Measurements from ENCODE around the gene PARP11.
A peak's percentile ranks its signal among the peaks of the same experiment; 100 is the strongest.

Gene PARP11

DNA sequence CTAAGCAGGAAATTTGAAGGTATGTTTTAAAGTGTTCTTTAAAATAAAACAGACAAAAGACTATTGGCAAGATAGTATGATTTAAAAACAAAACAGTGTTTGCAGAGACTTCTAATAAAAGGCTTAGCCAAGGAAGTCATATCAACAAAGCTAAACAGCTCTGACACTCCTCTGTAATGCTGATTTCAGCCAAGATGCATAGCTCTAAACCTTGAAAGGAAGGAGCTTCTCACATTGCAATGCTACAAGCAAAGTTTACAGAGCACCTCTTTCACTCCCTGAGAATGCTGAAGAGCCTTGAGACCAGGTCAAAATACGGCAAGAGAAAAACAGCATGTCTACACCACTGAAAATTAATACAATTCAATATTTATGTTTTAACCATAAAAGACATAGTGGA is 51.8 kb downstream of the PARP11 start:
- DNase-seq (ENCODE audit: low read depth in 2 of 2) = no peak

DNA sequence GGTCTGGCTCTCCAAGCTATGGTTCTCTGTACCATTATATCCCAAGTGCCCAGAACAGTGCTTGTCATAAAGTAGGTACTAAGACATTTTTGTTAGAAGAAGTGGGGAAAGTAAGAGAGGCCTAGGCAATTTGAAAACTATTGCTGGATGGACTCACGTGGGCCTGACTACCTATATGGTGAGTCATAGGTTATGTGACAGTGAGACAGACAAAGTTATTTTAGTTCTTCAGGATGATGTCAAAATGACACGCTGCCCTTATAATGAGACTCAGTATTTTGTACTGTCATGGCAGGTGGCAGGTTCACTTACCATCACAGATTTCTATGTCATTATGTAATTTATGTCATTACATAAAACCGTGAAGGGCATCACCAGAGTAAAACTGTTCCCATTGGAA is 53.1 kb downstream of the PARP11 start:
- no peak for DNase-seq (ENCODE audit: low read depth in 2 of 2)

DNA sequence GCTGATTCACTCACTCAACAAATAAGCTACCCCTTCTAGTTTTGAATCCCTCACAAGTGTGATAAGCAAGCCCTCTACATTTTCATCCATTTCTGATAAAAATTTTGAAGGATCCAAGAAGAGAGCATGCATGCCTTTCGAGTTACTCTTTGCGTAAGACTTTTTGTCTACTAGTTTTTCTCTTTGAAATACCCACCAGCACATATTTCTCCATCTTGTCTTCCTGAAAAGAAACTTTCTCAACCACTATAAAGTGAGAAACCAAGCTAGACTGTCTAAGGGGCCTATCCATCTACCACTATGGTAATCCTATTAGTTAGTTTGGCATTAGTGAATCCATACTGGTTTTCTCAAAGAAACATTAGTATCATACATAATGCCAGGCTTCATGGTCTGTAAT is 56.9 kb downstream of the PARP11 start:
- DNase-seq (ENCODE audit: low read depth in 2 of 2) = no peak

DNA sequence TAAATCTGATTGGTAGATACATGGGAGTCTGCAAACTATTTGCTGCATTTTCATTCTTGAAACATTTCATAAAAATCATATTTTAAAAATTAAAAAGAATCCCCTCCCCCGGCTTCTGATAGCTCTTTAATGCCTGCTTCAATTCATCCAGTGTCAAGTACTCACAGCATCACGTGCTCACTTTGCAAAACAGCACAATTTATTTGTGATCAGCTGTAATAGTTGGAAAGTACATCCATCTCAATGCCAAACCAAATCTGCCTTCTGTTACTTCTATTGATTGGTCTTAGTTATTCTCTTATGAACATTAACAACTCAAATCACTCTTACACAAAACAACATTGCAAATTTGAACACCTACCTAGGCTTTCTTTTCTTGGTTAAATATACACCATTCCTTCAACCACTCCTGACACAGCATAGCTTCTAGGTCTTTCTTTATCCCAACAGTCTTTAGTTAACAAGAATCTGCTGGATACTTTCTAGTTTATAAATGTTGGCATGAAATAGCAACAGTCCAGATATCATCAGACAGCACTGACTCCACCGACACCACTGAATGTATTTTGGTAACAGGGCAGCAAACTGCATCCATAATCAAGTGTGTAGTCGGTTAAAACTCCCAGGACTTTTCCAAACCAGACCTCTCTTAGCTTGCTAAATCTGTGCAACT is 58.0 kb downstream of the PARP11 start:
- DNase-seq (ENCODE audit: low read depth in 2 of 2) = no peak

DNA sequence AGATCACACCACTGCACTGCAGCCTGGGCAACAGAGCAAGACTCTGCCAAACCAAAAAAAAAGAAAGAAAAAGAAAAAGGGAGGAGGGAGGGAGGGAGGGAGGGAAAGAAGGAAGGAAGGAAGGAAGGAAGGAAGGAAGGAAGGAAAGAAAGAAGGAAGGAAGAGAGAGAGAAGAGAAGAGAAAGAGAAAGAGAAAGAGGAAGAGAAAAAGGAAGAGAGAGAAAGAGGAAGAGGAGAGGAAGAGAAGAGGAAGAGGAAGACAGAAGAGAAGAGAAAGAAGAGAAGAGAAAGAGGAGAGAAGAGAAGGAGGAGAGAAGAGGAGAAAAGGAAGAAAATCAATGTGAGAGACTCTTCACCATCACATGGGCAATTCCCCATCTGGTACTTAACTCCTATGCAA is 62.7 kb downstream of the PARP11 start:
- no peak for DNase-seq (ENCODE audit: low read depth in 2 of 2)

DNA sequence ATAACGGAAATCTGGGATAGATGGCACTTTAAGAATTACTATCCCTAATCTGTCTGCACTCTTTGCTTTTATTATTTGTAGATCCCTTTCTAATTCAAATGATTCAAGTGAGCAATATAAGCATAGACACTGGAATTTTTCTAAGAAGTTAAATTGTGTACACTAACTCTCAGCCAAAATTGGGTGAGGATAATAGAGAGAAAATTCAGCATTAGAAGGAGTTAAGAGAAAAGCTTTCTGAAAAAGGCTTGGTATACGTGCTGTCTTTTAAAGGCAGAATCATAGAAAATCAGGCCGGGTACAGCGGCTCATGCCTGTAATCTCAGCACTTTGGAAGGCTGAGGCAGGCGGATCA is 63.2 kb downstream of the PARP11 start:
- no peak for DNase-seq (ENCODE audit: low read depth in 2 of 2)

DNA sequence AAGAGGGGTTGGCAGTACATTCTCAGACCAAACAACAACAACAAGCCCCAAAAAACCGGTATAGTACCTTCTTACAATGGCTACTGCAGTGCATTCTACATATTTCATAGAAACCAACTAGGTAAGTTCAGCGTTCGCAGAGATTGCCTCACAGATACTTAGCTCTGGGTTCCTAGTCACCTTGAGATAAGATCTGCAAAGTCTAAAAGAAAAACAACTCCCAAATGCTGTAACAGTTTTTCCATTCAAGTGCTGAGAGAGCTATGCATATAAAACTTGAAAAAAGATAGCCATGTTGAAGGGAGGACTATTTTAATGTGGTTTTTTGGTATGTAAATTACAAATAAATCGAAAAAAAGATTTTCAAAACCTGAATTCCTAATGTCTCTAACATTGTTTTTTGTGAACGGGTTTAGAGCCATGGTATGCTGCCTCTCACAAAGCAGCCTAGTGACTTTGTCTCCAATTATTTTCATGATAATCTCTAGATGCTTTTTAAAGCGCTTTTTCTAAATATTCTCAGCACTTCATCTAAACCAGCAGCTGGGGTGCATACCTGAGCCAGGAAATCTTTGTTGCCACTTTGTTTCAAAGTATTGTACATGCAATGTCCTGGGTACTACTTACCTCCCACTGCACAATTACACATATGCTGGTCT is 63.7 kb downstream of the PARP11 start:
- DNase-seq (ENCODE audit: low read depth in 2 of 2) = no peak

DNA sequence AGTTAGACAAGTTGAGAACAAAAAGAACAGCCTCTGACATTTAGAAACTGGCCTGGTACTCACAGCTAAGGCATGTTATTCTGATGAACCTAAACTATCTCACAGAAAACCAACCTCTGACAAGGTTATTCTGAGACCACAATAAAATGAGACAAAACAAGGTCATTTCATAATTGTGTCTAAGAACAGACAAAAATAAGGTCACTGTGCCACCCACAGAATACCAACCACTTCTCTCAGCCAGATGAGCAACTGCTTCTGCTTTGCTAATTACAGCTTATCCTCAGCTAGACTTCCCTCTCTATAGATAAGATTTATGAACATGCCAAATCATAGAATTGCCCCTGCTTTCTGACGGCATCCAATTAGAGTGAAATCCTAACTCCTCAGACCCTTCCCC is 68.1 kb downstream of the PARP11 start:
- no peak for DNase-seq (ENCODE audit: low read depth in 2 of 2)

DNA sequence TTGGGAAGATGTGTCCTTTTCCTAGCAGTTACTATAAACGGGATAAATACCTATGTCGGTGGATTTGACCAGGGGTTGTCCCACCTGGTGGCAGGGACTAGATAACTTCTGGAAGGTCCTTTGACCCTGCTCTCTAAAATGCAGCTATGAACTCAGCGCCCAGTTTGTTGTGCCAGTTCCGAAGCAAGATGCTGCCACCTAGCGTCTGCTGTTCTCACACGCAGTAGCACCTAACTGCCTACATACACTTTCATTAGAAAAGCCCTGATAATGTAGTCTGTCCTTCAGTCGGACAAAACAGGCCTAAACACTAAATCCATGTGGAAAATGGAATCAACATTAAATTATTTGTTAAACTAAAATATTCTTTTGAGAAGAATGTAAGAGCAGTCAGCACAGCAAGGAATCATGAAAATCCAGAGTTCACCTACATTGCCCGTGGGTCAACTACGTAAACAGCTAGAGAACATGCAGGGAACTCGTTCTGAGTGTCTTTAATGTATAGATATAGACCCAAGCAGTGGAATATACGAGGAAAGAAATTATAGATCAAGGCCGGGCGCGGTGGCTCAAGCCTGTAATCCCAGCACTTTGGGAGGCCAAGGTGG is 69.2 kb downstream of the PARP11 start:
- DNase-seq (ENCODE audit: low read depth in 2 of 2) = peak; percentile 19 to 37

DNA sequence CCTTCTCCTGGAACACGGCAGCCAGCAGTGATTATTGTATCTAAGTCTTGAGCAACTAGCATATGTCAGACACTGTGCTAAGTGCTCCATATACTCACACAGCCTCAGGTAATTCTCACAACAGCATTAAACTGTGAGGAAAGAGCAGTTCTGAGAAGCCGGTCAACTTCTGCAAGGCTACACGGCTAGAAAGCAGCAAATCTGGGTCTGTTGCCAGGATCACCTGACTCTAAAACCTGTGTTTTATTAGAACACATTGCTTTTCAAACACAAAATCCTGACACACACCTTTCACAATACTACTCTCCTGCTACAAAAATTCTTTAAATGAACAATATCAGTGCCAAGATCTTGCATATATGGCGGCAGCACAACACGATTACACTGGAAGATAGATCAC is 70.5 kb downstream of the PARP11 start:
- DNase-seq (ENCODE audit: low read depth in 2 of 2) = no peak

DNA sequence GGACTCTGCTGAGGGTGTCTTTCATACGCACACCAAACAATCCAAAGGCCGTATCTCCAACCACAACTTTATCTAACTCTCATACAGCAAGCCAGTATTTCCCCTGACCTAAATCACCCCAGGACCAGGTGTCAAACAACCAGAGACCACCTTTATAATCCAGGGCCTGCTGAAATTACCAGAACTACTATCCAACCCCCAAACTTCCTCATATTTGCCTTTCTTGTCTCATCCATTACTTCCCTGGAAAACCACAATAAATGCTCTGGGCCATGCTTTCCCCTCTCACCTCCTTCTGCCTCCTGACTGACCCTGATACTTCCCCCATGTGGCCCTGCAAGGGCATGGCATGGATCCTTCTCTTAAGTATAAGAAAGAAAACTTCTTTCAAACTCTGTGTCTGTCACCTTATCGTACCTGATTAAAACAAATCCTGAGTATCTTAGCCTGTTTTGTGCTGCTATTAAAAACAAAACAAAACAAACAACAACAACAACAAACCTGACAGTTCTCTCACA is 75.6 kb downstream of the PARP11 start:
- no peak for DNase-seq (ENCODE audit: low read depth in 2 of 2)

DNA sequence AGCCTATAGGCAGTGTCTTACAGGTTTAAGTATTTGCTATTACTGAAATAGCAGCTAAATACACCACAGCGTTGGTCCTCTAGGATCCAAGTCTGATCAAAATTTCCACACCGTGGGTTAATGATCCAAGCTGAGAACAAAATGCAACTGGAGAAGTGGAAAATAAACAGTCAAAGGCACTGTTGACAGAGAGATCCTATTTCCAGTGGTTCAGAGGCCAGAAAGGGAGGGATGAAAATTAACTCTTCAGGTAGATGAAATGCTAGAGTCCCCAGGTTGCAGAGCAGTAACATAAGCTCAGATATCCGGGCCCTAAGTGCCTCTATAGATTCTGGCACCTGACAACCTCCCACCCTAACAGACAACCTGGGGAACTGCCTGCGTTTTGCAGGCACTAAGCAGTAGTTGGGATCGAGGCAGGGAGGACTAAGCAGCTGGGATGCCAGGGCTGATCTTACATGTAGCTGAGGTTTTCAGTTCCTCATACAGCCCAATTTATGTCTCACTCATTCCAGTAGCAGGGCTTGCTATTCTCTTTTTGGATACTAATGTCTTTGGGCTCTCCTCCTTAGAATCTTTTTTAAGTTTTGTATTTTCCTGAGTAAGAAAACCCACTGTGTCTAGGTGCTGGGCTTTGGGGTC is 77.6 kb downstream of the PARP11 start:
- DNase-seq (ENCODE audit: low read depth in 2 of 2) = no peak

DNA sequence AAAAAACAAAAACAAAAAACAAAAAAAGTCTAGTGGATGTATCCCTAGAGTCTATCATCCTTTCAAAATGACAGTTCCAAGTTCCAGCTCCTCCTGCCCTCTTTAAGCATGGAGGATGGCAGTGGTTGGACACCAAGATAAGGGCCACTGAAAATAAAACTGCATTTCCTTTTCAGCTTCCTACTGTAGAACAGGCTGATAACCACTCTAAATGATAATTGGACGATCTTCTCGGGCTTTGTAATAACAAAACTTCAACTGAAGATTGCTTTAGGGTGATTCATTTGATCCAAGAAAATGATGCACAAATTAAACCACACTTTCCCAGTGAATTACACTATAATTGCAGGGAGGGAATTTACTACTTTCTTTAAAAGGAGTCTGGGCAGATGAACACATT is 78.1 kb downstream of the PARP11 start:
- no peak for DNase-seq (ENCODE audit: low read depth in 2 of 2)

DNA sequence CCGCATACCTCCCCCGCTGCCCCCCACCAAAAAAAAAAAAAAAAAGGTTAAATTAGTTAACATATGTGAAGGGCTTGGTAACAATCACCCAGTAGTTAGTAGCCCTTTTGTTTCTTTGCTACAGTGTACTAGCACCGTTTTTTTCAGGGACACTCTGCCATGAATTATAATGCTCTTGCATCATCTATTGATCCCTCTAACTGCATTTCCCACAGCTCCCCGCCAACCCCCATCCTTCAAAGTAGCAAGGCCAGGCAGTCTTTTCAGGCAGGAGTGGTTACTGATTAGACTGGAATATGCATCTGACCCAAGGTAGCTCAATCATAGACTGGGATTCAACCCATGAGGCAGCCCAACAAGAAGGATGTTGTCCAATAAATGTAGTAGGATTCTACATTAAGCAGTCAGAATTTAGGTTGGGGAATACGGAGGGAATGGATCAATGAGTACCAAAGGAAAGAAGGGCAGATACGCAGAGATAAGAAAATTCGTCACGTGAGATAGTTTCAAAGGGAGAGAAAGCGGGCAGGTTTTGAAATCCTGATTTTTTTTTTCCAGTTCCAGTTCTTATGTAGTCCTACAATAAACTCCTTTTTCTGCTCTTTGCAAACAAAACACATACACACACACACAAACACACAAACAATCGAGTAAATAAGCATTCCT is 80.4 kb downstream of the PARP11 start:
- DNase-seq (ENCODE audit: low read depth in 2 of 2) = no peak

DNA sequence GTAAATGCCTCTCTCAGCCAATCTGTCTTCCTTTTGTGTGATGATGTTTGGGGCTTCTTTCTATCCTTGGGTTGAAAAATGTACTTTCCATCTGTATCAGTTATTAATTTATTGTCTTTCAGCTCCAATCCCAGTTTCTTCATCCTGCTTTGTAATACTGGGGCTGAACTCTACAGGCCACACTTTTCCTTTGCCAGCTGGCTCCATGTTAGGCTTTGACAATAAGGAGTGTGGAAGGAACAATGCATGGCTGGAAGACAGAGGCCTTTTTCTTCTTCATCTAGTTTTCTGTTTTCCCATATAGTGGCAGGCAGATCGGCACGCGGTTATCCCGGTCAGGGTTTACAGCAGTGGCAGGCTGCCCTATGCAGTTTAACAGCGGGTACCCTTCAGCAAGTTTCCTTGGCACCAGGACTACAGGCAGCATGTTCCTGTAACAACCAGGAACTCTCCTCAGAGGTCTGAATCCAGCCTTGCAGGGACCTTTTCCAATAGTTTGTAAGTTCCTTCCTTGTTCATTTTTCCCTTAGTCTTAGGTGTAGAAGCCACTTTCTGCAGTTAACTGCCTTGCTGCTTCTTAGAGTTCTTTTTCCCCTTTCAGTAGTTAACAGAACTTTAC is 81.8 kb downstream of the PARP11 start:
- no peak for DNase-seq (ENCODE audit: low read depth in 2 of 2)

DNA sequence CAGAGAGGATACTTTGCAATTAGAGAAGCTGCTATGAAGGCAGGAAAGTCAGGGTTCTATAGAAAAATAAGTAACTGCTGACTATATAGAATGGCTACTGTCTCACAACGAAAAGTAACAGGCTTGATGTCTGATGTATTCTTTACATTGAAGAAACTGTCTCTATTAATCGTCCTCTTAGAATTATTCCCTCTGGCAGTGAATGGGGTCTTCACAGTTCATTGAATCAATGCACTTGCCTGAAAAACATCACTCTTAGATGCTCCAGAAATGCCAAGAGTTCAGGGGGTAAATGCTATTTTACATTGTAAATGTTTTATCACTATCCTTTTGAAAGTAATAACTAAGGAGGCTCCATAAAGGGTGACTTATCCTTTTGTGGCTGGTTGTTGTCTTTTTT is 82.6 kb downstream of the PARP11 start:
- DNase-seq (ENCODE audit: low read depth in 2 of 2) = no peak

DNA sequence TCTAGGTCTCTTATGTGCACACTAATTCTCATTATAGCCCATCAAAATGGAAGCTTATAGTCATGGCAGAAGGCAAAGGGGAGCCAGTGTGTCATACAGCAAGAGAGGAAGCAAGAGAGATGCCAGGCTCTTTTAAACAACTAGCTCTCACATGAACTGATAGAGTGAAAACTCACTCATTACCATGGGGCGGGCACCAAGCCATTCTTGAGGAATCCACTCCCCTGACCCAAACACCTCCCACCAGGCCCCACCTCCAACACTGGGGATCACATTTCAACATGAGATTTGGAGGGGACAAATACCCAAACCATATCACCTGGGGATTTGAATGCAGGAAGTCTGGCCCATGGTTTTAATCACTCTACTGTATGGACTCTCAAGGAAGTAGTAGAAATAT is 83.4 kb downstream of the PARP11 start:
- DNase-seq (ENCODE audit: low read depth in 2 of 2) = no peak

DNA sequence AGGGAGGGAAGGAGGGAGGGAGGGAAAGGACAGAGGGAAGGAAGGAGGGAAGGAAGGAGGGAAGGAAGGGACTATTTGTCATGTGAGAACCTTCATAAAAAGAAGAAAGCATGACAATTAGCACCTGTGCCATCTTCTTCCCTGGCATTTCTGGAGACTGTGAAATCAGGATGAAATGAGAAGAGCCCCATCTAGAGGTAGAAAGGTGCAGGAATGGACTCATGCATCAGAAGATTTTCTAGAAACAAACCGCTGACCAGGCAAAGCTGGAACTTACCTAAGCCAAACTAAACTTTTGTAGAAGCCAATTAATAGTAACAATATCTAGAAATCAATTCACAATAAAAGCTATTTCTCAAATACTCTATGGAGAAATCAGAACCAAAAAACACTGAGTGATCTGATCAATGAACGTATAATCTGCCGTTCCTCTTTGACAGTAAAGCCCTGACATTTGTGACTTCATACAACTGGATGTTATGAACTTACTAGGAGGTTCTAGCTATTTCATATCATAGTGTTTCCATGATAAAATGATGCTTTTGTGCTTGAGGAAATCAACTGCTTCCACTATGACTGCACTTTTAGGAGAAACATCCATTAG is 95.9 kb downstream of the PARP11 start:
- no peak for DNase-seq (ENCODE audit: low read depth in 2 of 2)

DNA sequence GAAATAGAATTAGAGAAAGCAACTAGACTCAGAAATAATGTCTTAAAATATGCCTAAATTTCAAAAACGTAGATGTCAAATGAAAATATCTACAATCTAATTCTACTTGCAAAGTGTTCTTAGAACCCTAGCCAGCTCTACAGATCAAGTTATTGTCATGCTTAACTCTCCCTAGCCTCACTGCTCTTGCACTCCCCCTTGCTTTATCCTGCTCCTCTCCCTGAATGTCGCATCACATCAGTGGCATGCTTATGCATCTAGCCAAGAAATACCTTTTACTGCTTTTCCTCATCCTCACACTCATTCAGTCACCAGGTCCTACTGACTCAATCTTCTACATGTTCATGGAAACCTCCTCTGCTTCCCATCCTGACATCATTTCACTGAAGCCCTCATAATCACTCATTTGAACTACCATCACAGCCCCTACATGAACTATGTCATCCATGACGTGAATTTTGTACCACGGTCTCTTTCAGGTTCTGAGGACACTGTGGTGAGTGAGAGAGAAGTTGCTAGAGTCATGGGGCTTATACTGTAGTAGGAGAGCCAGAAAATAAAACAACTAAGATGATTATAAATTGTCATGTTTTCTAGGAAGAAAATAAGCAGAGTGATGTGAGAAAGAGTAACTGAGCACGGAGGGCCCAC is 97.7 kb downstream of the PARP11 start:
- DNase-seq (ENCODE audit: low read depth in 2 of 2) = no peak

DNA sequence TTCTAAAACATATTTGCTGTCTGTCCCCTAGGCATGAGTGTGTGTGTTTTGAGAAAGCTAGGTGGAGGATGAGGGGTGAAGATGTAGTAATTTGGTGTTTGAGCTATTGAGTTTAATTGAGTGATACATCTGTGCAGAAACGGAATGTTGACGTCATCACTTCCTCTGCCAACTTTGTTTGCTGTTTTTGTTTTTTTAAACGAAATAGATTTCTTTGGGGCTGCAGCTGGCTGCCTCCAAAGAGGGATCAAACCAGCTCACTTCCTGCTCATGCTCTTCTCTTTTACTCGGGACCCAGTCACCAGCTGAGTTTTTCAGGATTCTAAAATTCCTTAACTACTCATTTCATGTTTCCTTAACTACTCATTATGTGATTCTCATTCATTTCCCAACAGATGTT is 100.8 kb downstream of the PARP11 start:
- no peak for DNase-seq (ENCODE audit: low read depth in 2 of 2)

DNA sequence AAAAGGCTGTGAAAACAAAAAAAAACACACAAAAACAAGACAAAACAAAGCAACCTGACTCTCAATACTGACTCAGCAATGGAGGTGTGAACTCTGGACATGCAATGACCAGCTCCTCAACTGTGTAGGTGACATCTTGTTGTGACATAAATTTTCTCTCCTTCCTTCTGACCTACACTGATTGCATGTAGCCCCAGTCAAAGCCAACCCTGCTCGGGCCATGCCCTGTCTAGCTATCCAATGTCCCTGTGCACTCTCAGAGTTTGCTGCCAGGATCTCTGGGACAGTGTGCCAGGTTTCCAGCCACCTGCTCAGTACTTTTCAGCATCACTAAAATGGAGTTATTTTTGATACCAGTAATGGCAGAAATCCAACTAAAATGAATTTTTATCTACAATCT is 101.3 kb downstream of the PARP11 start:
- no peak for DNase-seq (ENCODE audit: low read depth in 2 of 2)

Data from stimulated activated CD8-positive, alpha-beta memory T cell treated with anti-CD3 and anti-CD28 coated beads, Interleukin-15, amount 100 ng/mL, for 4 hours (primary cell).